Forelimb muscle (tissue), 1 donor: ENCODE measurements around the gene GOLM1. TPM values are rescaled to one million over a fixed set of nuclear protein-coding genes. Genes with fewer than 3 reads are reported as not detected.
"Not testable (repeated sequence)": the region's sequence is repeated elsewhere in the genome, so short reads cannot be mapped to it uniquely, and the experiment has no call there.

Experiments
- DNase-seq: peaks from one replicate; pipeline ENCODE4 v3.0.0-alpha.2; 2013; ENCODE audit warnings: low read depth
- polyA plus RNA-seq: library from polyadenylated mRNA; unstranded; fragments of 120-200 nt; gene quantifications from one replicate; pipeline ENCODE4 v1.2.1, GENCODE V29; 2013; ENCODE audit not compliant: insufficient read length

GOLM1 gene, protein sequence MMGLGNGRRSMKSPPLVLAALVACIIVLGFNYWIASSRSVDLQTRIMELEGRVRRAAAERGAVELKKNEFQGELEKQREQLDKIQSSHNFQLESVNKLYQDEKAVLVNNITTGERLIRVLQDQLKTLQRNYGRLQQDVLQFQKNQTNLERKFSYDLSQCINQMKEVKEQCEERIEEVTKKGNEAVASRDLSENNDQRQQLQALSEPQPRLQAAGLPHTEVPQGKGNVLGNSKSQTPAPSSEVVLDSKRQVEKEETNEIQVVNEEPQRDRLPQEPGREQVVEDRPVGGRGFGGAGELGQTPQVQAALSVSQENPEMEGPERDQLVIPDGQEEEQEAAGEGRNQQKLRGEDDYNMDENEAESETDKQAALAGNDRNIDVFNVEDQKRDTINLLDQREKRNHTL
- polyA plus RNA-seq = 49.1 TPM

GRCh38 chr9:86098824-86099700 lies at the start of gene GOLM1:
GOLM1 (minus strand) TSS chr9:86099558; CDS start chr9:86079320, 20,238 bp downstream.
- no peak for DNase-seq

GRCh38 chr9:86146671-86147070 lies 47.3 kb upstream of the GOLM1 start:
- not testable (repeated sequence) for DNase-seq

DNA sequence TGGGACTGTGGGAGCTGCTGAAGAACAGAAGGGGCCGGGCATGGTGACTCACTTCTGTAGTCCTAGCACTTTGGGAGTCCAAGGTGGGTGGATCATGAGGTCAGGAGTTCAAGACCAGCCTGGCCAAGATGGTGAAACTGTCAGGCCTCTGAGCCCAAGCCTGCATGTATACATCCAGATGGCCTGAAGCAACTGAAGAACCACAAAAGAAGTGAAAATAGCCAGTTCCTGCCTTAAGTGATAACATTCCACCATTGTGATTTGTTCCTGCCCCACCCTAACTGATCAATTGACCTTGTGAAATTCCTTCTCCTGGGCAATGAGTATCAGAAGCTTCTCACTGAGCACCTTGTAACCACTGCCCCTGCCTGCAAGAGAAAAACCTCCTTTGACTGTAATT lies 46.6 kb upstream of the GOLM1 start:
- DNase-seq = not testable (repeated sequence)

DNA sequence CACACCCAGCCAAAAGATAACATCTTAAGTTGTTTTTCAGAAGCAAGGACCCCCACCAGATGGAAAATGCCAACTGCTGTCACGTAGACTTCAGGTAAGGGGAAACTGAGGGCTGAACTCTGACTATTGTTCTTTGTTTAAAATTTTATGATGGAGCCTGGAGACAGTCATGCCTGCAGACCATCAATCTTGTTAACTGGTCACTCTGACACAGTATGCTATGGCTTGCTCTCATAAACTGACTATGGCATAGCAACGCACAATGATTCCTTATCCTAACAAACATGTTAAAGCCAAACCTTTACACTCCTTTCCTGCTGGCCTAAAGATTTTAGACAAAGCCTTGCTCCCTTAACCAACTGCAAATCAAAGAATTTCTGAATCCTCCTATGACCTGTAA lies 43.6 kb upstream of the GOLM1 start:
- DNase-seq = no peak

DNA sequence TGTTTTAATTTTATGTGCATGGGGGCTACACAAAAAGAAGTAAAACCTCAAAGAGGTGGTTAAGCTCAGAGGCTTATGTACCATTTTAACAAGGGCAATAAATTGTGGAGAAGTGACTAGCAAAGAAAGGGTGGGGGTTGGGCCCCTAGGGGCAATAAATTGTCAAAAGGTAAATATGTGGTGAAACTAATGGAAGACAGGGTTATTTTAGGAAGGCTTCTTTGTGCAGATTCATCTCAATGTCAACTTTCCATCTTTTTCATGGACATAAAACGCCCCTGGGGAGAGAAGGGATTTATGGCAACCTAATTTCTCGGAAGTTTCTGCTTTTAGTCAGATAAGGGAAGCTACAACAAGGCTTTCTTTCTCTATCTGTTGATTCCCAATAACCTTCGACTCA lies 42.5 kb upstream of the GOLM1 start:
- DNase-seq = no peak

- DNase-seq = no peak
Measured at GRCh38 chr9:86135371-86135770, 36.0 kb upstream of the GOLM1 start.

GRCh38 chr9:86134361-86134760 lies 35.0 kb upstream of the GOLM1 start:
- no peak for DNase-seq

DNA sequence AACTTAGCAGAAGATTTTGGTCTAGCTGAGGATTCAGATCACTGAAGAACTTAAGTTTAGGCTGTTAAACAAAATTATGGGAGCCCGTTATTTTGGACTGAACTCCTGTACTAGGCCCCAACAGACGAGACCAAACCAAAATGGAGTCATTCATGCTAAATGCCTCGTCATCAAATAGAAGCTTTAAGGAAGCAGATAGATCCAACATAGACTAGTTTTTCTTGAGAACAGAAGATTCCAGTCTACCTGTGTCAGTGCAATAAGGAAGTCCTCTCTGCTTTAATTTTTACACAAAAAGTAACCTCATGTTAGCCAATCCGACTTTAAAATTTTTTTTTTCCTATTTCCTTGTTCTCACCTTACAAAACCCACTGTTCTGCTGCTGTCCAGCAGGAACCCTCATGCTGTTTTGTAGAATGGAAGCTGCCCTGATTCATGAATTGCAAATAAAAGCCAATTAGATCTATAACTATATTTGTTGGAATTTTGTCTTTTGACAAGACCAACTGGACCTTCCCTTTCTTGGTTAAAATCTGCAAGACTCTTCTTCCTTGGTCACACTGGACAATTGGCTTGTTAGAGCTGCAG lies 29.0 kb upstream of the GOLM1 start:
- DNase-seq = no peak

- no peak for DNase-seq
Measured at GRCh38 chr9:86126998-86127972, 27.9 kb upstream of the GOLM1 start.

- DNase-seq = no peak
Measured at GRCh38 chr9:86122311-86122710, 23.0 kb upstream of the GOLM1 start.

DNA sequence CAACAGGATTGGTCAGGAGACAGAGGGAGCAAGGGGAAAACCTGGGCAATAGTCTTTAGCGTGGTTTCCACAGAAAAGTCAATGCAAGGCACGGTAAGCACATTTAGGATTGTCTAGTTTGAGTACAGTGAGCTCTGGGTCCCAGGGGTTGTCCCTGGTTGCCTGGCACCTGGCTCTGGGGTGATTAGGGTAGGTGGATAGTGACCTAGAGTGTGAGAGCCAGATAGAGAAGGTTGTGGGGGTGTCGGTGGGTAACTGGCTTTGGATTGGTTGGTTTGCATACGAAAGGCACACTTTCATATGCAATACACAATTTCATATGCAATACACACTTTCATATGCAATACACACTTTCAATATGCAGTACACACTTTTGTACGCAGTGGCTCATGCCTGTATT lies 20.1 kb upstream of the GOLM1 start:
- no peak for DNase-seq

DNA sequence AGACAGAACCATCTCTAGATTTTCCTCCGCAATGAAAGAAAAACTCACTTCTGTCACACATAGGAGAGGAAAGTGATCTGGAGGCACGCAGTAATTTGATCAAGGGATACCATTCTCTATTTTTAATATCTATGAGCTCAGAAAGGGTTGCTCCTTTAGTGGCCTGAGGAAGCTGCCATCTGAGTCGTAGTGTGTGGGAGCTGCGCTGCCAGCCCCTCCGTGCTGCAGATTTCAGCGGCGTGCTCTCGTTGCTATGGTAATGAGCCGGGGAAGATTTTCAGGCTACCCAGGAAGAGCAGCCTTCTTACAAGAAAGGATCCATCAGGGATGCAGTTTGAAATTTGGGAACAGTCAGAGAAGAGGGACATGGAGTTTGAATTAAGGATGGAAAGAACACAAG lies 17.1 kb upstream of the GOLM1 start:
- DNase-seq = no peak

DNA sequence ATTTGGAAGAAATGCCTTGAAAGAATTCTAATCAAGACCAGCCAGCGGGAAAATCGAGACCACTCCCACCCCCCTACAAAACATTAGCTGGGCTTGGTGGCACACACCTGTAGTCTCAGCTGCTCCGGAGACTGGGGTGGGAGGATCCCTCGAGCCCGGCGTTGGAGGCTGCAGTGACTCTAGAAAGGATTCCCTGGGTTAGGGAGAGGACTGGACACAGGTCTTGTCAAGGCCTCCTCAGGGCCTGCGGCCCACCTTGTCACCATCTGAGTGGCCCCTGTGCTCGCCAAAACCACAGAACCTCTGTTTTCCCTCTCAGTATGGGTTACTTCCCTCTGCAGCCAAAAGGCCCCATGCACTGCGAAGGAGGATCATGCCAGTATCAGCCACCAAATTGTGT lies 16.5 kb upstream of the GOLM1 start:
- DNase-seq = no peak

DNA sequence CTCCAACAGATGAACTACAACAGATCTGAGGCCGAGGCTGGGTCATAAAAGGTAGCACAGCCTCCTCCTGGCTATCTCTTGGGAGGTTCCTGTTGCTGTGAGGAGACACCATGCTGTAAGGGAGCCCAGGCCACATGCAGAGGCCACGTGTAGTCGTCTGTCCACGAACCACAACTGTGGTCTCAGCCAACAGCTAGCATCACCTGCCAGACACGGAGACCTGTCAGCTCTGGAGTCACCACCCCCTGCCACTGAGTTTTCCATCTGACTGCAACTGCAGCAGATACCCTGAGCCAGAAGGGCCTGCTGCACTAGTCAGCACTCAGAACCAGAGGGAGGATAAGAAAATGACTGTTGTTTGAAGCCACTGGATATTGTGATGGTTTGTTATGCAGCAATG lies 12.7 kb upstream of the GOLM1 start:
- DNase-seq = no peak

DNA sequence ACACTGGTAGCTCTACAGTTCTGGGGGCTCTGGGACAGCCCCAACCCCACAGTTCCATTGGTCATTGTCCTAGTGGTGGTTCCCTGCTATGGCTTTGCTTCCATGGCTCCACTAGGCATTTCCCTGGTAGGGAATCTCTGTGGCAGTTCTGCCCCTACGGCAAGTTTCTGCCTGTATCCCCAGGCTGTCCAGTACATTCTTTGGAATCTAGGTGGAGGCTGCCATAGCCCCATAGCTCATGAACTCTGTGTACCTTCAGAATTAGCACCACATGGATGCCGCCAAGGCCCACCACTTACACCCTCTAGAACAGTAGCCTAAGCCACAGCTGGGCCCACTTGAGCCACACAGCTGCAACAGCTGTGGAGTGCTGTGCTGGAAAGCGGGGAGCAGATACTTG lies 3.3 kb upstream of the GOLM1 start:
- no peak for DNase-seq

- DNase-seq = no peak
Measured at GRCh38 chr9:86099701-86100364, 475 bp upstream of the GOLM1 start.

- DNase-seq = no peak
Measured at GRCh38 chr9:86097510-86098224, 1.7 kb downstream of the GOLM1 start.

DNA sequence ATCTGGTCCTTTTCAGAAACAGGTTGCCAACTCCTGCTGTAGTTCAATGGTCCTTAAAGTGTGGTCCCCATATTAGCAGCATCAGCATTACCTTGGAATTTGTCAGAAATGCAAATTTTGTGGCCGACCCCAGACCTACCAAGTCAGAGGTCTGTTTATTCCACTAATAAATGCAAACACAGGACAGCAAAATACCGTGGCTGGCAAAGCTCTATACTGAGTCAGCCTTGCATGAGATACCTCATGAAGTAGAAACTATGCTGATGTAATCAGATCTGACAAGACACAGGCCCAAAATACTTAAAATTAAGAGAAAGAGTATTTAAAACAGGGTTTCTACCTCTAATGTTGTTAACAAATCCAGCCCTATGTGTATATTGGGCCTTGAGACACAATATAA lies 3.0 kb downstream of the GOLM1 start:
- no peak for DNase-seq

- DNase-seq = no peak
Measured at GRCh38 chr9:86093788-86094555, 5.4 kb downstream of the GOLM1 start.
